PC-3 (cell line): ENCODE measurements around the gene SIRPB2. TPM values are rescaled to one million over a fixed set of nuclear protein-coding genes. Genes with fewer than 3 reads are reported as not detected.

Experiments
- ATAC-seq: fragments of 200-7000 bp; cut with Tn5 transposase; 2 replicates; pipeline ENCODE4 v1.9.1; 2020; ENCODE audit warnings: mild to moderate bottlenecking, moderate library complexity
- BruUV-seq: library from RNA; stranded (reverse); fragments of 400-500 nt; replicated peaks from 2 replicates; lab custom pipeline; 2021; lab: Mats Ljungman, UMichigan
- CTCF ChIA-PET: fragments of 300-600 bp; sonication (Branson Sonifier 250); formaldehyde crosslinking; loops from one replicate; lab custom pipeline; 2022; ENCODE audit warnings: antibody characterized with exemption; lab: Charles Lee
- POLR2A ChIA-PET: fragments of 300-600 bp; sonication (Branson Sonifier 250); formaldehyde crosslinking; loops from one replicate; lab custom pipeline; 2022; ENCODE audit warnings: antibody characterized with exemption; ENCODE audit not compliant: unreplicated experiment; lab: Charles Lee
- DNase-seq: peaks from one replicate; pipeline ENCODE4 v3.0.0-alpha.2; 2015
- H2AFZ ChIP-seq: fragments of 300-600 bp; sonication (generic); 2 replicates; pipeline ENCODE4 v1.6.0; 2016; ENCODE audit warnings: antibody characterized with exemption, low read length
- H3F3A ChIP-seq: fragments of 300-600 bp; sonication (generic); one replicate; pipeline ENCODE4 v1.6.0; 2017; ENCODE audit warnings: antibody characterized with exemption, low read length, control low read depth, mild to moderate bottlenecking; ENCODE audit not compliant: unreplicated experiment
- H3K27ac ChIP-seq: fragments of 300-600 bp; sonication (generic); 2 replicates; pipeline ENCODE4 v1.5.1; 2016; ENCODE audit warnings: mild to moderate bottlenecking, low read length
- H3K27me3 ChIP-seq: fragments of 300-600 bp; sonication (generic); 2 replicates; pipeline ENCODE4 v1.6.1; 2016; ENCODE audit warnings: low read length, mixed read lengths
- H3K36me3 ChIP-seq: fragments of 300-600 bp; sonication (generic); 2 replicates; pipeline ENCODE4 v1.6.1; 2016; ENCODE audit warnings: low read depth, mixed run types, low read length, mixed read lengths
- H3K4me1 ChIP-seq: fragments of 300-600 bp; sonication (generic); 2 replicates; pipeline ENCODE4 v1.5.1; 2016; ENCODE audit warnings: low read length; ENCODE audit not compliant: insufficient read depth
- H3K4me2 ChIP-seq: fragments of 300-600 bp; sonication (generic); 2 replicates; pipeline ENCODE4 v1.6.0; 2016; ENCODE audit warnings: low read length
- H3K4me3 ChIP-seq: fragments of 300-600 bp; sonication (generic); 2 replicates; pipeline ENCODE4 v1.5.1; 2016; ENCODE audit warnings: mild to moderate bottlenecking, low read length, mixed read lengths
- H3K79me2 ChIP-seq: fragments of 300-600 bp; sonication (generic); 2 replicates; pipeline ENCODE4 v1.6.1; 2017; ENCODE audit warnings: low read length, mixed read lengths
- H3K9ac ChIP-seq: fragments of 300-600 bp; sonication (generic); 2 replicates; pipeline ENCODE4 v1.6.0; 2016; ENCODE audit warnings: mild to moderate bottlenecking, low read length
- H3K9me2 ChIP-seq: fragments of 300-600 bp; sonication (generic); replicated peaks from 2 replicates; pipeline ENCODE4 v1.6.1; 2016; ENCODE audit warnings: mixed run types, low read length, mixed read lengths
- H3K9me3 ChIP-seq: fragments of 300-600 bp; sonication (generic); 2 replicates; pipeline ENCODE4 v1.6.1; 2016; ENCODE audit warnings: low read length, mixed read lengths
- H4K20me1 ChIP-seq: fragments of 300-600 bp; sonication (generic); 2 replicates; pipeline ENCODE4 v1.6.1; 2016; ENCODE audit warnings: low read length, mixed read lengths
- EZH2 ChIP-seq: fragments of 300-600 bp; sonication (generic); IDR thresholded peaks from one replicate; pipeline ENCODE4 v1.6.1; 2017; ENCODE audit warnings: antibody characterized with exemption, mild to moderate bottlenecking, low read length; ENCODE audit not compliant: unreplicated experiment
- EZH2phosphoT487 ChIP-seq: fragments of 300-600 bp; sonication (generic); IDR thresholded peaks from 2 replicates; pipeline ENCODE4 v1.6.1; 2018; ENCODE audit warnings: mild to moderate bottlenecking, antibody characterized with exemption, low read length, borderline replicate concordance
- intact Hi-C: fragments of 100-400 bp; cut with micrococcal nuclease; formaldehyde crosslinking; loops from 2 replicates; pipeline ENCODE4 v1.9.0; 2023
- total RNA-seq: library from RNA; depleted of rRNA; stranded (reverse); fragments of >200 nt; gene quantifications from 2 replicates; pipeline ENCODE4 v1.2.3, GENCODE V29; 2014
- TF ChIP-seq, protein P1 (sequence below): fragments of 300-600 bp; sonication (generic); conservative IDR thresholded peaks from 2 replicates; pipeline ENCODE4 v1.5.1; 2017; ENCODE audit warnings: antibody characterized with exemption, low read depth, mild to moderate bottlenecking, low read length

SIRPB2 gene
- total RNA-seq, 1 experiment from 2014 or later, result 2.1 TPM

DNA sequence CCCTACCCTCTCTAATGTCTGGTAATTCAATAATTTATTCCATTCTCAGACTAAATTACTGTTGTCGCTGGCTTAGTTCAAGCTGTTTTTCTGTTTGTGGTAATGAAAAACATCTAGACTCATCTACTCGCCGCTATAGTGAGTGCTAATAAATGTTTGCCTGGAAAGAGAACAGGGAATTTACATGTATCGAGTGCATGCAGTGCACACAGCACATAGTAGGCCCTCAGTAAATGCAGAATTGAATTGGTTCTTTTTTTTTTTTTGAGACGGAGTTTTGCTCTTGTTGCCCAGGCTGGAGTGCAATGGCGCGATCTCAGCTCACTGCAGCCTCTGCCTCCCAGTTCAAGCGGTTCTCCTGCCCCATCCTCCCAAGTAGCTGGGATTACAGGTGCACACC lies 16.9 kb downstream of the SIRPB2 start:
- peaks cover 62% of the 10 kb centered on the region for H3K4me1 ChIP-seq
- DNase-seq (no peak), ATAC-seq (no peak)
- H2AFZ ChIP-seq, result no peak overlapping the region
- CTCF ChIA-PET, result interaction anchor here (1.2 to 3.4 kb wide), 2 partner anchors 30 to 303 kb away, joined by 6 to 29 read pairs; no protein-coding TSS in a partner anchor
- H4K20me1 ChIP-seq, result no peaks in the 10 kb centered on the region
- no peaks in the 10 kb centered on the region for H3K9me3 ChIP-seq
- BruUV-seq, result no TSS peak
- no peak overlapping the region for H3K27ac ChIP-seq
- TF ChIP-seq EZH2 (no peak), EZH2phosphoT487 (no peak)
- TF ChIP-seq, protein P1, sequence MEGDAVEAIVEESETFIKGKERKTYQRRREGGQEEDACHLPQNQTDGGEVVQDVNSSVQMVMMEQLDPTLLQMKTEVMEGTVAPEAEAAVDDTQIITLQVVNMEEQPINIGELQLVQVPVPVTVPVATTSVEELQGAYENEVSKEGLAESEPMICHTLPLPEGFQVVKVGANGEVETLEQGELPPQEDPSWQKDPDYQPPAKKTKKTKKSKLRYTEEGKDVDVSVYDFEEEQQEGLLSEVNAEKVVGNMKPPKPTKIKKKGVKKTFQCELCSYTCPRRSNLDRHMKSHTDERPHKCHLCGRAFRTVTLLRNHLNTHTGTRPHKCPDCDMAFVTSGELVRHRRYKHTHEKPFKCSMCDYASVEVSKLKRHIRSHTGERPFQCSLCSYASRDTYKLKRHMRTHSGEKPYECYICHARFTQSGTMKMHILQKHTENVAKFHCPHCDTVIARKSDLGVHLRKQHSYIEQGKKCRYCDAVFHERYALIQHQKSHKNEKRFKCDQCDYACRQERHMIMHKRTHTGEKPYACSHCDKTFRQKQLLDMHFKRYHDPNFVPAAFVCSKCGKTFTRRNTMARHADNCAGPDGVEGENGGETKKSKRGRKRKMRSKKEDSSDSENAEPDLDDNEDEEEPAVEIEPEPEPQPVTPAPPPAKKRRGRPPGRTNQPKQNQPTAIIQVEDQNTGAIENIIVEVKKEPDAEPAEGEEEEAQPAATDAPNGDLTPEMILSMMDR, result no peak
- H3K79me2 ChIP-seq, result no peaks in the 10 kb centered on the region
- H3K4me2 ChIP-seq, result no peak overlapping the region
- no peak overlapping the region for H3K9ac ChIP-seq
- H3K9me2 ChIP-seq, result no peaks in the 10 kb centered on the region
- no peaks in the 10 kb centered on the region for H3F3A ChIP-seq
- H3K36me3 ChIP-seq, result no peaks in the 10 kb centered on the region
- H3K4me3 ChIP-seq, result no peak overlapping the region
- intact Hi-C loops, result no loop called here
- H3K27me3 ChIP-seq, result no peaks in the 10 kb centered on the region
- POLR2A ChIA-PET, result no interaction called here

DNA sequence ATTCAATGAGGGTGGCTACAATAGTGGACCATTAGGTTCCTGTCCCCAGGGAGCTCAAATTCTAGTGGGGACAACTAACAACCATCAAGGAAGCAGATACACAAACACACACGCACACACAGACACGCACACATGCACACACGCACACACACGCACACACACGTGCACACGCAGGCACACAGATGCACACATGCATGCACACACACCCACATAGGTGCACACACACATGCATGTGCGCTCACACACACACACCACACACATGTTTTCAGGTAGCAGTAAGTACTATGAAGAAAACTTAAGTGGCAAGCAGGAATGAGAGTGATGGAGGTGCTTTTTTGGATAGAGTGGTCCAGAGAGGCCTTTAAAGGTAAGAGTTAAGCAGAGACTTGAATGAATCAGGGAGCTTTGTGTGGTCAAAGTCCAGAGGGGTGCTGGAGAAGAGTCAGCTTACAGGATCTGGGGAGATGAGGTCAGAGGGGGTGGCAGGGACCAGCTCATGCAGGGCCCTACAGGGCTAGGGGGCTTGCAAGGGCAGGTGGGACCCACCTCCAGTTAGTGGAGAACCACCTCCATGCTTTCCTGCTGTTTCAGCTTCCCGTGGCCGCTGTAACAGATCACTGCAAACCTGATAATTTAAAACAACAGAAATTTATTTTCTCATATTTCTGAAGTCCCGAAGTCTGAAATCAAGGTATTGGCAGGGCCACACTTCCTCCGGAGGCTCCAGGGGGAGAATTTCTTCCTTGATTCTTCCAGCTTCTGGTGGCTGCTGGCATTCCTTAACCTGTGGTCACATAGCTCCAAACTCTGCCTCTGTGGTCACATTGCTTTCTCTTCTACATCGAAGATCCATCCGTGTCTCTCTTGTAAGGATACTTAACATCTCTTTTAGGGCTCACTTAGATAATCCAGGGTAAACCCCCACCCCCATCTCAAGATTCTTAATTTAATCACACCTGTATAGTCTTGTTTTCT lies 17.7 kb downstream of the SIRPB2 start:
- no peaks in the 10 kb centered on the region for H3F3A ChIP-seq
- TF ChIP-seq, protein P1, result no peak
- no peak for TF ChIP-seq EZH2phosphoT487
- TF ChIP-seq EZH2, result no peak
- peaks cover 60% of the 10 kb centered on the region for H3K4me1 ChIP-seq
- no peak for ATAC-seq
- CTCF ChIA-PET, result interaction anchor here (1.2 to 3.4 kb wide), 2 partner anchors 30 to 303 kb away, joined by 6 to 29 read pairs; no protein-coding TSS in a partner anchor
- intact Hi-C loops, result no loop called here
- no peaks in the 10 kb centered on the region for H3K79me2 ChIP-seq
- no TSS peak for BruUV-seq
- no peak overlapping the region for H3K9ac ChIP-seq
- H3K4me3 ChIP-seq, result no peak overlapping the region
- POLR2A ChIA-PET, result interaction anchor here (0.5 kb wide), 1 partner anchor 256 kb away, joined by 5 read pairs; no protein-coding TSS in a partner anchor
- no peaks in the 10 kb centered on the region for H3K9me2 ChIP-seq
- H3K4me2 ChIP-seq, result no peak overlapping the region
- H3K27ac ChIP-seq, result no peak overlapping the region
- no peaks in the 10 kb centered on the region for H4K20me1 ChIP-seq
- H2AFZ ChIP-seq, result no peak overlapping the region
- H3K9me3 ChIP-seq, result no peaks in the 10 kb centered on the region
- no peaks in the 10 kb centered on the region for H3K27me3 ChIP-seq
- no peak for DNase-seq
- no peaks in the 10 kb centered on the region for H3K36me3 ChIP-seq
